ENCODE measurements around the gene ICAM2. TPM values are rescaled to one million over a fixed set of nuclear protein-coding genes. Genes with fewer than 3 reads are reported as not detected.

Gene ICAM2
- total and polyA plus RNA-seq, 8 donors: 32.3 to 55.4 (median 46.3) TPM

- no peak overlapping the region for H3K4me3 ChIP-seq
- intact Hi-C loops (cut with DNase I): no loop called here
- DNase-seq: no peak
- no peaks in the 10 kb centered on the region for H3K9me3 ChIP-seq
- H3K4me1 ChIP-seq: no peaks in the 10 kb centered on the region
- TF ChIP-seq CTCF (IDR thresholded peaks at IDR 0.05): no peak
- no peak for ATAC-seq
- H3K27ac ChIP-seq: no peak overlapping the region
- H3K27me3 ChIP-seq: no peaks in the 10 kb centered on the region
- peaks cover 0 to 100% of the 10 kb centered on the region in 2 donors for H3K36me3 ChIP-seq
These were observed 30.7 kb upstream of the ICAM2 start for GRCh38 chr17:64051153-64051552.

GRCh38 chr17:64048805-64049204 is 28.4 kb upstream of the ICAM2 start:
- intact Hi-C loops (cut with DNase I): no loop called here
- Histone ChIP-seq H3K27me3 (no peaks in the 10 kb centered on the region), H3K36me3 (peaks cover 0 to 100% of the 10 kb centered on the region in 2 donors), H3K9me3 (no peaks in the 10 kb centered on the region), H3K4me1 (no peaks in the 10 kb centered on the region), H3K4me3 (no peak overlapping the region), H3K27ac (no peak overlapping the region)
- TF ChIP-seq CTCF (IDR thresholded peaks at IDR 0.05): no peak
- DNase-seq (no peak), ATAC-seq (no peak)

GRCh38 chr17:64045176-64045575 is 24.7 kb upstream of the ICAM2 start:
- intact Hi-C loops (cut with DNase I): no loop called here
- DNase-seq (no peak), ATAC-seq (no peak)
- Histone ChIP-seq H3K4me1 (no peaks in the 10 kb centered on the region), H3K36me3 (peaks cover 0 to 100% of the 10 kb centered on the region in 2 donors), H3K4me3 (no peak overlapping the region), H3K27ac (no peak overlapping the region), H3K27me3 (no peaks in the 10 kb centered on the region), H3K9me3 (no peaks in the 10 kb centered on the region)
- no peak for TF ChIP-seq CTCF (IDR thresholded peaks at IDR 0.05)

- ATAC-seq: no peak
- H3K4me3 ChIP-seq: no peak overlapping the region
- H3K9me3 ChIP-seq: no peaks in the 10 kb centered on the region
- DNase-seq: no peak
- intact Hi-C loops (cut with DNase I): no loop called here
- no peaks in the 10 kb centered on the region for H3K27me3 ChIP-seq
- no peak for TF ChIP-seq CTCF (IDR thresholded peaks at IDR 0.05)
- no peaks in the 10 kb centered on the region for H3K4me1 ChIP-seq
- no peak overlapping the region for H3K27ac ChIP-seq
- peaks cover 0 to 89% of the 10 kb centered on the region in 2 donors for H3K36me3 ChIP-seq
These were observed 22.5 kb upstream of the ICAM2 start for GRCh38 chr17:64042700-64043485.

- Histone ChIP-seq H3K36me3 (peaks cover 0 to 88% of the 10 kb centered on the region in 2 donors), H3K9me3 (no peaks in the 10 kb centered on the region), H3K27me3 (no peaks in the 10 kb centered on the region), H3K27ac (no peak overlapping the region), H3K4me1 (no peaks in the 10 kb centered on the region), H3K4me3 (no peak overlapping the region)
- DNase-seq: no peak
- ATAC-seq: no peak
- intact Hi-C loops (cut with DNase I): no loop called here
- TF ChIP-seq CTCF (IDR thresholded peaks at IDR 0.05): no peak
These were observed 21.5 kb upstream of the ICAM2 start for GRCh38 chr17:64041912-64042311.

All from left lung (tissue), 10 donors.